GM21367 (cell line): ENCODE measurements around the gene MRPL2.

ENCODE experiments used
- ATAC-seq: cut with Tn5 transposase; IDR thresholded peaks from one replicate; pipeline ENCODE4 v1.9.1; 2021; ENCODE audit not compliant: unreplicated experiment

Gene MRPL2

GRCh38 chr6:43059168-43060033 is at the start of gene MRPL2, which contains the start of gene KLC4:
TSS of gene MRPL2 (minus strand) at chr6:43059434. CDS start at chr6:43059381, 53 bp downstream.
TSS of gene KLC4 (plus strand) at chr6:43059631. CDS start at chr6:43061336, 1,705 bp downstream.
- ATAC-seq, result peak; percentile 82

GRCh38 chr6:43107344-43108062 is 48.3 kb upstream of the MRPL2 start:
- ATAC-seq, result no peak

- no peak for ATAC-seq
Observed at GRCh38 chr6:43105538-43106222, 46.4 kb upstream of the MRPL2 start.

GRCh38 chr6:43103253-43103876 is 44.1 kb upstream of the MRPL2 start:
- no peak for ATAC-seq

- ATAC-seq, result no peak
Observed at GRCh38 chr6:43101497-43101896, 42.3 kb upstream of the MRPL2 start.

- ATAC-seq, result no peak
Observed at GRCh38 chr6:43097502-43097901, 38.3 kb upstream of the MRPL2 start.

- ATAC-seq, result no peak
Observed at GRCh38 chr6:43097098-43097489, 37.9 kb upstream of the MRPL2 start.

GRCh38 chr6:43096451-43097097 is 37.3 kb upstream of the MRPL2 start:
- no peak for ATAC-seq

GRCh38 chr6:43095939-43096338 is 36.7 kb upstream of the MRPL2 start:
- ATAC-seq, result no peak

- no peak for ATAC-seq
Observed at GRCh38 chr6:43093436-43094289, 34.4 kb upstream of the MRPL2 start.

- ATAC-seq, result no peak
Observed at GRCh38 chr6:43092635-43093034, 33.4 kb upstream of the MRPL2 start.

- ATAC-seq, result no peak
Observed at GRCh38 chr6:43091436-43091991, 32.3 kb upstream of the MRPL2 start.

- no peak for ATAC-seq
Observed at GRCh38 chr6:43091020-43091419, 31.8 kb upstream of the MRPL2 start.

- ATAC-seq, result no peak
Observed at GRCh38 chr6:43090559-43090956, 31.3 kb upstream of the MRPL2 start.

GRCh38 chr6:43089874-43090558 is 30.8 kb upstream of the MRPL2 start:
- no peak for ATAC-seq

- no peak for ATAC-seq
Observed at GRCh38 chr6:43089467-43089866, 30.2 kb upstream of the MRPL2 start.

GRCh38 chr6:43088654-43089056 is 29.4 kb upstream of the MRPL2 start:
- no peak for ATAC-seq

- ATAC-seq, result no peak
Observed at GRCh38 chr6:43086022-43086658, 26.9 kb upstream of the MRPL2 start.
